GM18951 (cell line): ENCODE results near the gene RABGAP1L.

Experiments
- POLR2A ChIP-seq: IDR thresholded peaks from 4 replicates; pipeline ENCODE4 v1.6.1; 2011; ENCODE audit warnings: mild to moderate bottlenecking; ENCODE audit not compliant: insufficient read length, insufficient read depth; ENCODE audit errors: extremely low read depth
- in situ Hi-C: fragments of 300-500 bp; cut with MboI; formaldehyde crosslinking; loops from one replicate; pipeline ENCODE4 v1.12.0; 2022; ENCODE audit warnings: low sequenced_read_pairs, mixed read lengths, inconsistent platforms; ENCODE audit not compliant: unreplicated experiment

The RABGAP1L gene

GRCh38 chr1:174956976-174957375 is 797.7 kb downstream of the RABGAP1L start:
- in situ Hi-C loops = no loop called here
- no peak for TF ChIP-seq POLR2A

- no peak for TF ChIP-seq POLR2A
- in situ Hi-C loops = no loop called here
These were observed 798.5 kb downstream of the RABGAP1L start for GRCh38 chr1:174957829-174958228.

GRCh38 chr1:174958396-174958795 is 799.1 kb downstream of the RABGAP1L start:
- TF ChIP-seq POLR2A = no peak
- in situ Hi-C loops = no loop called here

GRCh38 chr1:174960362-174960761 is 801.0 kb downstream of the RABGAP1L start:
- no peak for TF ChIP-seq POLR2A
- in situ Hi-C loops = no loop called here

- TF ChIP-seq POLR2A = no peak
- in situ Hi-C loops = no loop called here
These were observed 804.3 kb downstream of the RABGAP1L start for GRCh38 chr1:174963529-174964125.

GRCh38 chr1:174964261-174964971 is 805.1 kb downstream of the RABGAP1L start:
- TF ChIP-seq POLR2A = no peak
- in situ Hi-C loops = no loop called here

- TF ChIP-seq POLR2A = no peak
- in situ Hi-C loops = no loop called here
These were observed 805.6 kb downstream of the RABGAP1L start for GRCh38 chr1:174964972-174965361.

- in situ Hi-C loops = no loop called here
- TF ChIP-seq POLR2A = no peak
These were observed 806.2 kb downstream of the RABGAP1L start for GRCh38 chr1:174965362-174966007.

GRCh38 chr1:174966008-174966572 is 806.8 kb downstream of the RABGAP1L start:
- TF ChIP-seq POLR2A = no peak
- in situ Hi-C loops = no loop called here

GRCh38 chr1:174967845-174968705 is 808.8 kb downstream of the RABGAP1L start:
- no peak for TF ChIP-seq POLR2A
- in situ Hi-C loops = no loop called here

- no peak for TF ChIP-seq POLR2A
- in situ Hi-C loops = no loop called here
These were observed 809.5 kb downstream of the RABGAP1L start for GRCh38 chr1:174968750-174969244.

- in situ Hi-C loops = no loop called here
- TF ChIP-seq POLR2A = no peak
These were observed 810.7 kb downstream of the RABGAP1L start for GRCh38 chr1:174969977-174970376.

GRCh38 chr1:174971466-174971865 is 812.1 kb downstream of the RABGAP1L start:
- in situ Hi-C loops = no loop called here
- no peak for TF ChIP-seq POLR2A
